ENCODE results near the gene ALPI.

ALPI gene

GRCh38 chr2:232454630-232455029 lies 1.3 kb upstream of the ALPI start:
- H3K4me1 ChIP-seq, result no peaks in the 10 kb centered on the region
- DNase-seq, result no peak

DNA sequence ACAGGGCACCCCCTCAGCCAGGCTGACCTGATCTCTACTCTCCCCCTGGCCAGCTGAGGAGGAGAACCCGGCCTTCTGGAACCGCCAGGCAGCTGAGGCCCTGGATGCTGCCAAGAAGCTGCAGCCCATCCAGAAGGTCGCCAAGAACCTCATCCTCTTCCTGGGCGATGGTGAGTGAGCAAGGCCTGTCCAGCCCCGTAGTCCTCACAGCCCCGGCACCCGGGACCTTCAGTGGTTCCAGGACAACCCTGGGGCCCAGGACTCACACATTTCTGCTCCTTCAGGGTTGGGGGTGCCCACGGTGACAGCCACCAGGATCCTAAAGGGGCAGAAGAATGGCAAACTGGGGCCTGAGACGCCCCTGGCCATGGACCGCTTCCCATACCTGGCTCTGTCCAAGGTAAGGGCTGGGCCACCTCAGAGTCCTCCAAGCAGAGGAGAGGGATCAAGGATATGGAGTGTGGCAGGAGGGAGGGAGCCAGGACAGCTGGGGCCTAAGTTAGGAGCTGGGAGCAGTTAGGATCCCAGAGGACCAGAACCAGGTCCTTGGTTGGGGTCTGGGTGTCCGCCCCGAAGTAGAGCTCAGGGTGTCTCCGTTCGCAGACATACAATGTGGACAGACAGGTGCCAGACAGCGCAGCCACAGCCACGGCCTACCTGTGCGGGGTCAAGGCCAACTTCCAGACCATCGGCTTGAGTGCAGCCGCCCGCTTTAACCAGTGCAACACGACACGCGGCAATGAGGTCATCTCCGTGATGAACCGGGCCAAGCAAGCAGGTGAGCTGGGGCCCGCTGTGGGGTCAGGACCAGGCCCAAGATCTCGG lies 555 bp downstream of the ALPI start:
- Histone ChIP-seq H3K36me3 (no peaks in the 10 kb centered on the region), H3K27me3 (peaks cover 10% of the 10 kb centered on the region; the same call in 1 of the 2 replicates), H3K9me3 (no peaks in the 10 kb centered on the region), H3K4me1 (no peaks in the 10 kb centered on the region), H3K4me3 (ENCODE audit: low read depth, low read length) (no peak overlapping the region)
- TF ChIP-seq, protein P1, sequence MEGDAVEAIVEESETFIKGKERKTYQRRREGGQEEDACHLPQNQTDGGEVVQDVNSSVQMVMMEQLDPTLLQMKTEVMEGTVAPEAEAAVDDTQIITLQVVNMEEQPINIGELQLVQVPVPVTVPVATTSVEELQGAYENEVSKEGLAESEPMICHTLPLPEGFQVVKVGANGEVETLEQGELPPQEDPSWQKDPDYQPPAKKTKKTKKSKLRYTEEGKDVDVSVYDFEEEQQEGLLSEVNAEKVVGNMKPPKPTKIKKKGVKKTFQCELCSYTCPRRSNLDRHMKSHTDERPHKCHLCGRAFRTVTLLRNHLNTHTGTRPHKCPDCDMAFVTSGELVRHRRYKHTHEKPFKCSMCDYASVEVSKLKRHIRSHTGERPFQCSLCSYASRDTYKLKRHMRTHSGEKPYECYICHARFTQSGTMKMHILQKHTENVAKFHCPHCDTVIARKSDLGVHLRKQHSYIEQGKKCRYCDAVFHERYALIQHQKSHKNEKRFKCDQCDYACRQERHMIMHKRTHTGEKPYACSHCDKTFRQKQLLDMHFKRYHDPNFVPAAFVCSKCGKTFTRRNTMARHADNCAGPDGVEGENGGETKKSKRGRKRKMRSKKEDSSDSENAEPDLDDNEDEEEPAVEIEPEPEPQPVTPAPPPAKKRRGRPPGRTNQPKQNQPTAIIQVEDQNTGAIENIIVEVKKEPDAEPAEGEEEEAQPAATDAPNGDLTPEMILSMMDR (IDR thresholded peaks at IDR 0.05; ENCODE audit: low read depth, low read length), result no peak
- DNase-seq, result no peak

More at GRCh38 chr2:232454630-232455029, 1.3 kb upstream of the ALPI start:
- no peak overlapping the region for H3K4me3 ChIP-seq (ENCODE audit: low read depth, low read length)
- H3K9me3 ChIP-seq, result no peaks in the 10 kb centered on the region
- peaks cover 8% of the 10 kb centered on the region; the same call in 1 of the 2 replicates for H3K27me3 ChIP-seq
- H3K36me3 ChIP-seq, result no peaks in the 10 kb centered on the region
- TF ChIP-seq, protein P1 (IDR thresholded peaks at IDR 0.05; ENCODE audit: low read depth, low read length), result no peak

- no peaks in the 10 kb centered on the region for H3K9me3 ChIP-seq
- H3K4me1 ChIP-seq, result no peaks in the 10 kb centered on the region
- H3K27me3 ChIP-seq, result peaks cover 10% of the 10 kb centered on the region; the same call in 1 of the 2 replicates
- DNase-seq, result no peak
- no peaks in the 10 kb centered on the region for H3K36me3 ChIP-seq
- TF ChIP-seq, protein P1 (IDR thresholded peaks at IDR 0.05; ENCODE audit: low read depth, low read length), result no peak
- no peak overlapping the region for H3K4me3 ChIP-seq (ENCODE audit: low read depth, low read length)
Measured at GRCh38 chr2:232457121-232458011, 1.4 kb downstream of the ALPI start.

- H3K9me3 ChIP-seq, result no peaks in the 10 kb centered on the region
- H3K36me3 ChIP-seq, result no peaks in the 10 kb centered on the region
- no peak for DNase-seq
- H3K4me3 ChIP-seq (ENCODE audit: low read depth, low read length), result no peak overlapping the region
- TF ChIP-seq, protein P1 (IDR thresholded peaks at IDR 0.05; ENCODE audit: low read depth, low read length), result no peak
- H3K27me3 ChIP-seq, result peaks cover 15% of the 10 kb centered on the region
- no peaks in the 10 kb centered on the region for H3K4me1 ChIP-seq
Measured at GRCh38 chr2:232458051-232458660, 2.2 kb downstream of the ALPI start.

DNA sequence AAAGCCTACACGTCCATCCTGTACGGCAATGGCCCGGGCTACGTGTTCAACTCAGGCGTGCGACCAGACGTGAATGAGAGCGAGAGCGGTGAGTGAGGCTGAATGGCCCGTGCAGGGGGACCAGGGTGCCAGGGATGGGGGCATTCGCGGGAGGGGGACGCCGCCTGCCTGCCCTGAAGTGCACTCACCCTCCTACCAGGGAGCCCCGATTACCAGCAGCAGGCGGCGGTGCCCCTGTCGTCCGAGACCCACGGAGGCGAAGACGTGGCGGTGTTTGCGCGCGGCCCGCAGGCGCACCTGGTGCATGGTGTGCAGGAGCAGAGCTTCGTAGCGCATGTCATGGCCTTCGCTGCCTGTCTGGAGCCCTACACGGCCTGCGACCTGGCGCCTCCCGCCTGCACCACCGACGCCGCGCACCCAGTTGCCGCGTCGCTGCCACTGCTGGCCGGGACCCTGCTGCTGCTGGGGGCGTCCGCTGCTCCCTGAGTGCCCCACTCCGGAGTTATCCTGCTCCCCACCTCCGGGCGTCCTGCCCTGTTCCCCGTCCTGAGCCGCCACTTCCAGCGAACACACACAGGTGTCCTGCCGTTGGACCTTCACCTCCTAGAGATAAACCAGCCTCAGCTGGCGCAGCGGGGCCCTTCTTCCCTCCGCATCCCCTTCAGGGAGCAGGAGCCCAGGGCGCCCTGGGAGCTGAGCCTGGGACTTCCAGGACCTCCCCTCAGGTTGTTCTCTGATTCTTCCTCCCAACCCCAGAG lies 2.9 kb downstream of the ALPI start:
- H3K9me3 ChIP-seq, result no peaks in the 10 kb centered on the region
- H3K4me3 ChIP-seq (ENCODE audit: low read depth, low read length), result no peak overlapping the region
- H3K4me1 ChIP-seq, result no peaks in the 10 kb centered on the region
- H3K36me3 ChIP-seq, result no peaks in the 10 kb centered on the region
- TF ChIP-seq, protein P1 (IDR thresholded peaks at IDR 0.05; ENCODE audit: low read depth, low read length), result no peak
- H3K27me3 ChIP-seq, result peaks cover 17% of the 10 kb centered on the region
- DNase-seq, result no peak

All from BE2C (cell line).